ENCODE data around the gene CACNA2D4.

GRCh38 chr12:1834186-1834925 lies 84.1 kb downstream of the CACNA2D4 start:
- TF ChIP-seq TAF1 (IDR thresholded peaks at IDR 0.05; ENCODE audit: low read depth, low read length) = no peak
- TF ChIP-seq POLR2A (IDR thresholded peaks at IDR 0.05; ENCODE audit: low read depth, low read length) = no peak
- no peak for TF ChIP-seq POLR2AphosphoS5 (IDR thresholded peaks at IDR 0.05; ENCODE audit: low read depth, low read length)
- no peak for TF ChIP-seq SPI1 (IDR thresholded peaks at IDR 0.05; ENCODE audit: low read depth, low read length)

All from GM12891 (cell line).